GM19372 (cell line): ENCODE measurements around the gene BLVRB.
"Not testable (repeated sequence)": the region's sequence is repeated elsewhere in the genome, so short reads cannot be mapped to it uniquely, and the experiment has no call there.

Experiments used
- ATAC-seq: cut with Tn5 transposase; IDR thresholded peaks from one replicate; pipeline ENCODE4 v1.9.1; 2021; ENCODE audit warnings: mild to moderate bottlenecking, low read depth, moderate library complexity; ENCODE audit not compliant: unreplicated experiment

BLVRB gene

GRCh38 chr19:40453151-40453735, 12.3 kb downstream of the BLVRB start:
- no peak for ATAC-seq

DNA sequence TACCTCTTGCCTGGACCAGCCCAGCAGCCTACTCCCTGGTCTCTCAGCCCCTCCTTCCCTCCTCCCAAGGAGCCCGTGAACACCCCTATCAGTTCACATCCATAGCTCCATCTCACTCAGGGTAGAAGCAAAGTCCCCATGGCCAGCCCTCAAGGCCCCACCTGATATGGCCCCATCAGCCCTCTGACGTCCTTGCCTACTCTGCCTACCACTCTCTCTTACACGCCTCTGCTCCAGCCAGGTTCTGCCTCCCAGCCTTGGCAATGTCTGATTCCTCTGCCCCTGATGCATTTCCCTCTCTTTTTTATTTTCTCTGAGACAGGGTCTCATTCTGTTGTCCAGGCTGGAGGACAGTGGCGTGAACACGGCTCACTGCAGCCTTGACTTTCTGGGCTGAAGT, 13.5 kb downstream of the BLVRB start:
- no peak for ATAC-seq

DNA sequence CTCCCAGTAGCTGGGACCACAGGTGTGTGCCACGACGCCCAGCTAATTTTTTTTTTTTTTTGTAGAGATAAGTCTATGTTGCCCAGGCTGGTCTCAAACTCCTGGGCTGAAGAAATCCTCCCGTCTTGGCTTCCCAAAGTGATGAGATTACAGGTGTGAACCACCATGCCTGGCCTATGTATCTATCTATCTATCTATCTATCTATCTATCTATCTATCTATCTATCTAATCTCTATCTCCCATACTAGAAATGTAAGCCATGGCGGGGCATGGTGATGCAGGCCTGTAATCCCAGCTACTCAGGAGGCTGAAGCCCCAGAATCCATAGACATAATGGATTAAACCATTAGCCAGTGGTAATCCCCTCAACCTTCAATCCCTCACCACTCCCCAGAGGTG, 14.9 kb downstream of the BLVRB start:
- ATAC-seq: no peak

DNA sequence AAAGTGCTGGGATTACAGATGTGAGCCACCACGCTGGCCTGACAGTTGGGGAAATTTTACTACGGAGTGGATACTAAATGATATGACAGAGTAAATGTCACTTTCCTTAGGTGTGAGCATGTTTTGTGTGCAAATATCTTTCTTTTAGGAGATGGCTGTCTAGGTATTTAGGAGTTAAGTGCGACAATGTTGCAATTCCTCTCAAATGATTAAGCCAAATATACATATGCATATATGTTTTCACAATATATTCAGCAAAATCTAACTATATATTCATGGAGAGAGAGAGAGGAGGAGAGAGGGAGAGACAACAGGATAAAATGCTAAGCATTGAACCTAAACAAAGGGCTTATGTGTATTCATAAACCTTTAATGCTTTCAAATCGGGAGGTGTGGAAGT, 16.0 kb downstream of the BLVRB start:
- no peak for ATAC-seq

DNA sequence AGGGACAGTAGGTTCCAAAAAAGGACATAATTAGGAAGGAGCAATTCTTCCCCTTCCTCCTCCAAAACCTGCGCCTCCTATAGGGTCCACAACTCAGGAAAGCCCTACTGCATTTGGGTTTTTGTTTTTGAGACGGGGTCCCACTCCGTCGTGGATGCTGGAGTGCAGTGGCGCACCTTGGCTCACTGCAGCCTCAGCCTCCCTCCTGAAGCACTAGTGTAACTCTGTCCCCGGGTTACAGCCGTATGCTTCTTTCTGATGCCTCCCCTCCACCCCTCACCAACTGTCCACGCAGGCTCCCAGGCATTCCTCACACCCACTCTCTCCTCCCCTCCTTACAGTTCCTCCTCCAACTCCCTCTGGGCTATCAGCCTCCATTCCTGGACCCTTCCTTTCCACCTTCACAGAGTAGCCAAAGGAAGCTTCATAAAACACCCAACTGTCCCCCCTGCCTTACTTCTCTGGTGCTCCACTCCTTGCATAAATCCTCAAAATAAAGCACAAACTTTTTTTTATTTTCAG, 19.2 kb downstream of the BLVRB start:
- no peak for ATAC-seq

GRCh38 chr19:40445780-40446262, 19.7 kb downstream of the BLVRB start:
- ATAC-seq: no peak

- ATAC-seq: no peak
Measured at GRCh38 chr19:40444825-40445312, 20.7 kb downstream of the BLVRB start.

DNA sequence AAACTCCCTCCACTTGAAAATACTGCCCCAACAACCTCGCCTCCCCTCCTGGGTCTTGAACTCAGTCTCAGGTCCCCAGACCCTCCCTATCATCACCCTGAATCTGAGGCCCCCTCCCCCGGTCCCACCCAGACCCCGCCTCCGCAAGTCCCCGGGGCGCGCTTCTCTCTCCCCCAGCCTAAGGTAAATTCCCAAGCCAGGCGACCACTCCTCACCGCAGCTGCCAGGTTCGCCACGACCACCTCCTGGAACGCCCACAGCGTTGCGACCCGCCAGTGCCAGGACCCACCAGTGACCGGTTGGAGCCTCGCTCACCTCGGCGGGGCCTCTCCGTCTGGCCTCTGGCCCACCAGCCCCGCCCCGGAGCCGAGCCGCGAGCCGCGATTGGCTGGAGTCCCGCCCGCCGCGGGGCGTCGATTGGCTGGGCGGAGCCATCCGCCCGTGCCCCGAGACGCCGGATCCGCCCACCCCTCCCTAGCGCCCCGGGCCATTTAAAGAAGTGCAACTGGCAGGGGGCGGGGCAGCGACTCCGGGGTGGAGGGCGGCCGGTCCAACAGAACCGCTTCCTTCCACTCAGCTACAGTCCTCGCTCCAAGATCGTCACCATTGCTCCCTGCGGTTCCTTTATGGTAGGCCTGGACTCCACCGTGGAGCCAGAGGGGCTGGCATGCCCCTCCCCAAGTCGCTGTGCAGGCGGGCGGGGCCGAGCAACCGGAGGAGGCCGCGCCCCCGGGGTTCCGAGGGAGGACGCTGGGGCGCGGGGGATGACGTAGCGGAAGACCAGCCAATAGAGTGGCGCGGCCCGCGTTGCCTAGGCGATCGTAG, 21.3 kb downstream of the BLVRB start, which contains the start of gene SERTAD3:
TSS of gene SERTAD3 (minus strand) at position 336 of the 825 bp plus-strand sequence. CDS start 2,255 bp downstream, outside the sequence.
- peak; percentile 65 for ATAC-seq

DNA sequence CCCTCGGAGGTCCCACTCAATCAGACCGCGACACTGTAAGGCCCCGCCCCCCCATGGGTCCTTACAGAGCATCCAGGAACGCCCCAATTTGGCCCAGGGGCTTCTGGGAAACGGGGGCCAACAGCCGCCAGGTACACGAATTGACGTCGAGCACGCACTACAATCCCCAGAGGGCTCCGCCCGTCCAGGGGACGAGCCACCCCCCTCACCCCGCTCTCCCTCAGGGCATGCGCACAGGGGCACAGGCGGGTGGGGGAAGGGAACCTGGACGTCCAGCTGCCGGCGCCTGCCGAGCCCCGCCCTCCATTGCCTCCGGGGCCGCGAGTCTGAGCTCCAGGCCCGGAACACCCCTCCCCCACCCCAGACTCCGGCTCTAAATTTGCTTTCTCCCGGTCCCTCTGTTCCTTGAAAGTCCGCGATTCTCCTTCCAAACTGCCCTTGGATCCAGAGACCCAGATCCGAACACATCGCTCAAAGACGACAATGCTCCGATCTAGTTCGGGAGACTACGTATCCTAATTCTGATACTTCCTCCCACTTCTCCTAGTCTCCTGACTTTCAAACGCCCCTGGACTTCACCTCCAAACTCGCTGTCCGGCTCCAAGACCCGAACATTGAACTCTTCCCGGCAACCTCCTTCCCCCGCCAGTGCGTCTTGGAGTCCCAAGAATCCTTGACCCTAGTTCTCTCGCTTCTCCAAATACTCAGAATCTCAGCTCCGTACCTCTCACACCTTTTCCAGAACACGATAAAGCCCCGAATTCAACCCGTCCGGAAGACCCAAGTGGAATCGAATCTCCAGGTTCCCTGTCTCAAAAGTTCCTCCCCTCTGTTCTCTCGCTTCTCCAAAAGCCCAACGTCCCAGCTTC, 22.2 kb downstream of the BLVRB start:
- ATAC-seq: peak; percentile 72

DNA sequence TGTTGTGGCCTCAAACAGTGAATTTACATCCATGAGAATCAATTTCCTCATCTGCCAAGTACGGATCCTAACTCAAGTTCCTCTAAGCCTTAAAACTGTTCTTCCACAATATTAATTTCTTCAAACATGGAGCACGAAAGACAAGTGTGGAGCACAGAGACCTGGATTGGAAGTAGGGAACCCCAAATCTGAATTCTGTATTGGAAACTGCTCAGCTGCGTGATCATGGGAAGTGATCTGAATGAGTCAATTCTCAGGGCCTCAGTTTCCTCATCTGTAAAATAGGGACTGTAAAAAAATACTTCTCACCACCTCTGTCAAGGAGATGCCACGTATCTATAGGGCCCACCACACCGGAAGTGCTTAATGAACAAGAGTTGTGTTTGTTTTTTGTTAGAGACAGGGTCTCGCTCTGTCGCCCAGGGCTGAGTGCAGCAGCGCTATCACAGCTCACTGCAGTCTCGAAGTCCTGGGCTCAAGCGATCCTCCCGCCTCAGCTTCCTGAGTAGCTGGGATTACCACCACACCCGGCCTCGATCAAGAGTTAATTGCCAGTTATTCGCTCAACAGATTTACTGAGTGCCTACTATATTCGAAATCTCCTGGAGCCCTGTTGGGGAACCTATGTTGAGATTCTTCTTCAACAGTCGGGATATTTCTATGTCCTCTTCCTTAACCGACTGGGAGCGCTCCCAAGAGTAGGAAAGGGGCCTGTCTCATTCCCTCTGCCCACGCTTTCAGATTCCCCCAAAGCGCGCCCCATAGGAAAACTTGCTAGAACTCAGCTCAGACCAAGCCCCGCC, 23.0 kb downstream of the BLVRB start:
- no peak for ATAC-seq

DNA sequence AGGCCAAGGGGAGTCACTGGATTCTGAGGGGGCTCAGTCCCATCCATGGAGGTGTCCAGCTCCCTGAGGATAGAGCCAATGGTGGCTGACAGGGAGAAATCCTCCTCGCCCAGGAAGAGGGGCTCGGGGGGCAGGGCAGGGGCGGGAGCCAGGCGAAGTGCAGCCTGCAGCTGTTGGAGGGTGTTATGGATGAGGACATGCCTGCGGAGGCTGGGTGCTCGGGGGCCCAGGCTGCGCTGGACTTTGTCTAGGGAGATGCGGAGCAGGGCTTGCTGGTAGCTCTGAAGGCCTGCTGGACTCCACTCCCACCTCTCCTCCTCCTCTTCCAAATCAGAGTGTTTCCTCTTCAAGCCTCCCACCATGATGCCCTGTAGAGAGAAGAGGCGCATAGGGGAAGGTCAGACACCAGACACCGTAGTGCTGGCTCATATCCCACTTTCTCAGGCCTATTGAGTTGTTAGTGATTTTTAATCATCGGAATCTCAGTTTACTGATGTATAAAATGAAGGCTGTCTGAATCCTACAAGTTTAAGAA, 23.8 kb downstream of the BLVRB start:
- no peak for ATAC-seq

- no peak for ATAC-seq
Measured at GRCh38 chr19:40438284-40438683, 27.3 kb downstream of the BLVRB start.

GRCh38 chr19:40433391-40434216, 31.9 kb downstream of the BLVRB start:
- ATAC-seq: no peak

DNA sequence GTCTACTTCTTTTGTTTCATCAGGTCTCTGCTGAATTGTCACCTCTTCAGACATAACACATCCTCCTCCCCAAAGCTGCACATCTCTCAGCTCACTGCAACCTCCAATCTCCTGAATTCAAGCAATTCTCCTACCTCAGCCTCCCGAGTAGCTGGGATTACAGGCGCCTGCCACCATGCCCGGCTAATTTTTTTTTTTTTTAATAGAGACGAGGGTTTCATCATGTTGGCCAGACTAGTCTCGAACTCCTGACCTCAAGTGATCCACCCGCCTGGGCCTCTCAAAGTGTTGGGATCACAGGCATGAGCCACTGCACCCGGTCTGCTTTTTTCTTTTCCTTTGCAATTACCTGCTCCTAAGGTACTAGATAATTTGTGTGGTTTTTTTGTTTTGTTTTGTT, 32.8 kb downstream of the BLVRB start:
- not testable (repeated sequence) for ATAC-seq

- no peak for ATAC-seq
Measured at GRCh38 chr19:40431698-40432097, 33.8 kb downstream of the BLVRB start.

DNA sequence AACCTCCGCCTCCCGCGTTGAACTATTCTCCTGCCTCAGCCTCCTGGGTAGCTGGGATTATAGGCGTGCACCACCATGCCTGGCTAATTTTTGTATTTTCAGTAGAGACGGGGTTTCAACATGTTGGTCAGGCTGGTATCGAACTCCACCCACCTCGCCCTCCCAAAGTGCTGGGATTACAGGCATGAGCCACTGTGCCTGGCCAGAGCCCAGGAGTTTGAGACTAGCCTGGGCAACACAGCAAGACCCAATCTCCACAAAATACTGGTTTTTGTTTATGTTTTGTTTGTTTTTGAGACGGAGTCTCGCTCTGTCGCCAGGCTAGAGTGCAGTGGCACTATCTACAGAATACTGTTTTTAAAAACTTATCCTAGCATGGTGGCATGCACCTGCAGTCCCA, 35.3 kb downstream of the BLVRB start:
- not testable (repeated sequence) for ATAC-seq

DNA sequence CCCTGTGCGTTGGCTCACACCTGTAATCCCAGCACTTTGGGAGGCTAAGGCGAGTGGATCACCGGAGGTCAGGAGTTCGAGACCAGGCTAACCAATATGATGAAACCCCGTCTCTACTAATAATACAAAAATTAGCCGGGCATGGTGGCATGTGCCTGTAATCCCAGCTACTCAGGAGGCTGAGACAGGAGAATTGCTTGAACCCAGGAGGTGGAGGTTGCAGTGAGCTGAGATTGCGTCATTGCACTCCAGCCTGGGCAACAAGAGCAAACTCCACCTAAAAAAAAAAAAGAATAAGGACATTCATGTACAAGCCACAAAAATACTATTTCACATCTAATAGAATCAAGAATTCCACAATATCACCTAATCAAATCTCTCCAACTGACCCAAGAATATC, 37.3 kb downstream of the BLVRB start:
- ATAC-seq: not testable (repeated sequence)

GRCh38 chr19:40425450-40426287, 39.9 kb downstream of the BLVRB start, which contains the start of gene SERTAD1:
TSS of gene SERTAD1 (minus strand) at chr19:40425992. CDS start at chr19:40423546, 2,446 bp downstream.
- peak; percentile 86 for ATAC-seq
